Measurements from ENCODE around the gene GAS7.

- no peak for TF ChIP-seq CTCF (IDR thresholded peaks at IDR 0.05; ENCODE audit: insufficient read depth, low read depth, low read length)
- no peak for TF ChIP-seq EZH2 (IDR thresholded peaks at IDR 0.05; ENCODE audit: insufficient read depth, low read length)
Measured at GRCh38 chr17:10109146-10109545, 89.3 kb downstream of the GAS7 start.
